Muscle layer of colon (tissue), 2 donors: Measurements from ENCODE around the gene TMEM40.
"Not testable (repeated sequence)": the region's sequence is repeated elsewhere in the genome, so short reads cannot be mapped to it uniquely, and the experiment has no call there.

Source experiments
- H3K27ac ChIP-seq: one replicate; pipeline ENCODE4 v1.7.0; 2013; ENCODE audit warnings: low read depth, mild to moderate bottlenecking, low read length, moderate library complexity
- H3K27me3 ChIP-seq, 2 donors: one replicate each; pipeline ENCODE4 v1.7.0; 2013; ENCODE audit warnings: low read length in 2 of 2, mild to moderate bottlenecking in 2 of 2; ENCODE audit not compliant: insufficient read depth in 2 of 2, control insufficient read depth in 1 of 2
- H3K36me3 ChIP-seq: one replicate; pipeline ENCODE4 v1.7.0; 2013; ENCODE audit warnings: mild to moderate bottlenecking, low read length; ENCODE audit not compliant: insufficient read depth
- H3K4me1 ChIP-seq: one replicate; pipeline ENCODE4 v1.7.0; 2013; ENCODE audit warnings: mild to moderate bottlenecking, low read length; ENCODE audit not compliant: insufficient read depth
- H3K4me3 ChIP-seq, 2 donors: one replicate each; pipeline ENCODE4 v1.7.0; 2013; ENCODE audit warnings: low read length in 2 of 2, low read depth in 1 of 2, mild to moderate bottlenecking in 1 of 2, moderate library complexity in 1 of 2
- H3K9ac ChIP-seq: one replicate; pipeline ENCODE4 v1.7.0; 2013; ENCODE audit warnings: low read length
- H3K9me3 ChIP-seq: one replicate; pipeline ENCODE4 v1.7.0; 2013; ENCODE audit warnings: mild to moderate bottlenecking, low read length
- donor health status: abdominal sarcoma.
- donor health status: Adenocarcinoma of cecum.

TMEM40 gene

GRCh38 chr3:12729051-12729651, 29.9 kb downstream of the TMEM40 start:
- H3K36me3 ChIP-seq: no peaks in the 10 kb centered on the region
- H3K27me3 ChIP-seq: no peaks in the 10 kb centered on the region
- no peak overlapping the region for H3K27ac ChIP-seq
- H3K4me1 ChIP-seq: peaks cover 9% of the 10 kb centered on the region
- no peak overlapping the region for H3K9ac ChIP-seq
- H3K9me3 ChIP-seq: no peaks in the 10 kb centered on the region
- no peak overlapping the region for H3K4me3 ChIP-seq

GRCh38 chr3:12727937-12728336, 31.1 kb downstream of the TMEM40 start:
- Histone ChIP-seq H3K36me3 (no peaks in the 10 kb centered on the region), H3K9me3 (no peaks in the 10 kb centered on the region), H3K4me1 (peaks cover 9% of the 10 kb centered on the region), H3K27ac (no peak overlapping the region), H3K27me3 (no peaks in the 10 kb centered on the region), H3K4me3 (no peak overlapping the region), H3K9ac (no peak overlapping the region)

- no peak overlapping the region for H3K27ac ChIP-seq
- H3K36me3 ChIP-seq: no peaks in the 10 kb centered on the region
- peaks cover 9% of the 10 kb centered on the region for H3K4me1 ChIP-seq
- no peaks in the 10 kb centered on the region for H3K9me3 ChIP-seq
- H3K4me3 ChIP-seq: no peak overlapping the region
- H3K9ac ChIP-seq: no peak overlapping the region
- H3K27me3 ChIP-seq: no peaks in the 10 kb centered on the region
Observed at GRCh38 chr3:12727481-12727880, 31.6 kb downstream of the TMEM40 start.

GRCh38 chr3:12725436-12725835, 33.6 kb downstream of the TMEM40 start:
- Histone ChIP-seq H3K4me1 (peaks cover 9% of the 10 kb centered on the region), H3K36me3 (no peaks in the 10 kb centered on the region), H3K9ac (no peak overlapping the region), H3K9me3 (no peaks in the 10 kb centered on the region), H3K4me3 (no peak overlapping the region), H3K27me3 (no peaks in the 10 kb centered on the region), H3K27ac (no peak overlapping the region)

GRCh38 chr3:12724794-12725193, 34.3 kb downstream of the TMEM40 start:
- no peaks in the 10 kb centered on the region for H3K9me3 ChIP-seq
- H3K27ac ChIP-seq: no peak overlapping the region
- no peaks in the 10 kb centered on the region for H3K27me3 ChIP-seq
- H3K9ac ChIP-seq: no peak overlapping the region
- no peak overlapping the region for H3K4me3 ChIP-seq
- H3K4me1 ChIP-seq: peaks cover 13% of the 10 kb centered on the region
- no peaks in the 10 kb centered on the region for H3K36me3 ChIP-seq

- not testable (repeated sequence) for H3K4me1 ChIP-seq, H3K9me3 ChIP-seq, H3K9ac ChIP-seq, H3K4me3 ChIP-seq, H3K36me3 ChIP-seq, H3K27ac ChIP-seq, H3K27me3 ChIP-seq
Observed at GRCh38 chr3:12723362-12723761, 35.7 kb downstream of the TMEM40 start.

- no peaks in the 10 kb centered on the region for H3K27me3 ChIP-seq
- peaks cover 9% of the 10 kb centered on the region for H3K4me1 ChIP-seq
- no peaks in the 10 kb centered on the region for H3K9me3 ChIP-seq
- no peaks in the 10 kb centered on the region for H3K36me3 ChIP-seq
- no peak overlapping the region for H3K27ac ChIP-seq
- no peak overlapping the region for H3K9ac ChIP-seq
- no peak overlapping the region for H3K4me3 ChIP-seq
Observed at GRCh38 chr3:12722226-12722625, 36.8 kb downstream of the TMEM40 start.

GRCh38 chr3:12719984-12720898, 38.8 kb downstream of the TMEM40 start:
- Histone ChIP-seq H3K9me3 (no peaks in the 10 kb centered on the region), H3K9ac (no peak overlapping the region), H3K27me3 (no peaks in the 10 kb centered on the region), H3K36me3 (no peaks in the 10 kb centered on the region), H3K27ac (no peak overlapping the region), H3K4me1 (peaks cover 9% of the 10 kb centered on the region), H3K4me3 (peak overlapping the region in 1 of 2 donors; percentile 64)

GRCh38 chr3:12719541-12719940, 39.5 kb downstream of the TMEM40 start:
- Histone ChIP-seq H3K36me3 (no peaks in the 10 kb centered on the region), H3K4me3 (peak overlapping the region in 1 of 2 donors; percentile 64), H3K27ac (no peak overlapping the region), H3K9ac (no peak overlapping the region), H3K27me3 (no peaks in the 10 kb centered on the region), H3K4me1 (peaks cover 9% of the 10 kb centered on the region), H3K9me3 (no peaks in the 10 kb centered on the region)

- Histone ChIP-seq H3K36me3 (no peaks in the 10 kb centered on the region), H3K4me3 (no peak overlapping the region), H3K9ac (no peak overlapping the region), H3K9me3 (no peaks in the 10 kb centered on the region), H3K27me3 (no peaks in the 10 kb centered on the region), H3K27ac (no peak overlapping the region), H3K4me1 (peaks cover 9% of the 10 kb centered on the region)
Observed at GRCh38 chr3:12716605-12717151, 42.4 kb downstream of the TMEM40 start.

GRCh38 chr3:12714278-12714677, 44.8 kb downstream of the TMEM40 start:
- no peak overlapping the region for H3K27ac ChIP-seq
- no peaks in the 10 kb centered on the region for H3K36me3 ChIP-seq
- no peaks in the 10 kb centered on the region for H3K4me1 ChIP-seq
- H3K9ac ChIP-seq: no peak overlapping the region
- H3K4me3 ChIP-seq: no peak overlapping the region
- H3K27me3 ChIP-seq: no peaks in the 10 kb centered on the region
- no peaks in the 10 kb centered on the region for H3K9me3 ChIP-seq
